Mucosa of descending colon (tissue), 3 donors: ENCODE results near the gene MACROH2A1. TPM values are rescaled to one million over a fixed set of nuclear protein-coding genes. Genes with fewer than 3 reads are reported as not detected.
A peak's percentile ranks its signal among the peaks of the same experiment; 100 is the strongest.

Experiments
- ATAC-seq: fragments of 200-7000 bp; cut with Tn5 transposase; one replicate; pipeline ENCODE4 v1.9.1; 2020; ENCODE audit warnings: mild to moderate bottlenecking, moderate library complexity
- DNase-seq, 3 donors: peaks; one replicate each; pipeline ENCODE4 v3.0.0-alpha.2; 2020
- H3K36me3 ChIP-seq: fragments of 200-600 bp; one replicate; pipeline ENCODE4 v1.8.0; 2021; ENCODE audit warnings: low read depth, mild to moderate bottlenecking
- H3K4me1 ChIP-seq: fragments of 200-600 bp; one replicate; pipeline ENCODE4 v1.8.0; 2021; ENCODE audit warnings: low read depth, mild to moderate bottlenecking
- H3K4me3 ChIP-seq: fragments of 200-600 bp; one replicate; pipeline ENCODE4 v1.8.0; 2021; ENCODE audit warnings: mild to moderate bottlenecking
- H3K9me3 ChIP-seq: fragments of 200-600 bp; one replicate; pipeline ENCODE4 v1.8.0; 2021; ENCODE audit warnings: mild to moderate bottlenecking
- intact Hi-C, 2 donors: fragments of 100-400 bp; cut with DNase I in 1 of 2; cut with micrococcal nuclease in 1 of 2; formaldehyde crosslinking; loops; one replicate each; pipeline versions ENCODE4 v1.11.0 to v1.11.1; 2022; cut with DNase I, micrococcal nuclease
- total RNA-seq, 3 donors: library from RNA; stranded (reverse); fragmentation: NEBNext Ultra II Directional in 2 of 3; extraction: Animal tissue kit (Norgen Biotek cat#: 25700) in 2 of 3; gene quantifications; one replicate each; pipeline versions ENCODE4 v1.2.1 to v1.2.4, GENCODE V29; 2021 to 2023
- TF ChIP-seq, protein P1 (sequence below): fragments of 200-600 bp; IDR thresholded peaks from one replicate; pipeline ENCODE4 v1.8.0; 2022; ENCODE audit warnings: antibody characterized with exemption, mild to moderate bottlenecking
- donor health status: DM: no; HTN: no; CAD: no; lungs with moderate emphysema.
- donor health status: DM: no; HTN: no; CAD: no.
- donor health status: DM: no; HTN: yes; CAD: no.

The MACROH2A1 gene
- total RNA-seq, 3 donors from 2014 or later: 170 to 255 (median 243) TPM

DNA sequence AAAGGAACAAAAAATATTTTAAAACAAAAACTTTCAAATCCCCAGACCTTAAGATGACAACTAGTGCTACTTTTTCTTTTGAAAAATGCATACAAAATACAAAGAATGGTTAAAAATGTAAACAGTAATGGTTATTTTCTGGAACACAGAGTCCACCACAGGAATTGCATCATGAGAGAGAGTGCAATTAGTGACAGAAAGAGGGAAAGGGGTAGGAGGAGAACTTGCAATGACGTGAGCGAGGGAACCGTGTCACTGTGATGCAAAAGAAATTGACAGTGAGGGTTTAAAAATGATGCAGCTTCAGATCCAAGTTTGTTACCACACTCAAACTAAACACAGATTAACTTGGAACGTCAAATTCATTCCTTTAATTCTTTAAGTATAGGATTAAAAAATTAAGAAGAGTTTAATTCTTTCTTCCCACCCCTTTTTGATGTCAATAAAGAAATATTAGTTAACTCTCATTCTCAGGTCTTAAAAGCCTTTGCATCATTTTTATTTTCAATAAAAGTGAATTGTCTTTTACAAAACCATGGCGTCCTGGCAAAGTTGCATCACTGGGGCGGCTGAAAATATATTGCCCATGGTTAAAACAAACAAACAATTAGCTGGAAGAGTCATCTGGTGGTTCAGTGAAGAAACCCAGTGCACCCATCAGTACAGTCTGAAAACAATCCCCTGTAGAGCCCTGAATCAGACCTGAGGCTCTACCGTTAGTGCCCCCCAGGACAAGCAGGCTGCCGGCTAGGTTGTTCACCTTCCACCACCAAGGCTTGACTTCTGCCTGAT lies 39.5 kb downstream of the MACROH2A1 start:
- H3K9me3 ChIP-seq: no peaks in the 10 kb centered on the region
- ATAC-seq: no peak
- H3K36me3 ChIP-seq: peaks cover 2% of the 10 kb centered on the region
- DNase-seq: no peak
- peaks cover 20% of the 10 kb centered on the region for H3K4me1 ChIP-seq
- TF ChIP-seq, protein P1, sequence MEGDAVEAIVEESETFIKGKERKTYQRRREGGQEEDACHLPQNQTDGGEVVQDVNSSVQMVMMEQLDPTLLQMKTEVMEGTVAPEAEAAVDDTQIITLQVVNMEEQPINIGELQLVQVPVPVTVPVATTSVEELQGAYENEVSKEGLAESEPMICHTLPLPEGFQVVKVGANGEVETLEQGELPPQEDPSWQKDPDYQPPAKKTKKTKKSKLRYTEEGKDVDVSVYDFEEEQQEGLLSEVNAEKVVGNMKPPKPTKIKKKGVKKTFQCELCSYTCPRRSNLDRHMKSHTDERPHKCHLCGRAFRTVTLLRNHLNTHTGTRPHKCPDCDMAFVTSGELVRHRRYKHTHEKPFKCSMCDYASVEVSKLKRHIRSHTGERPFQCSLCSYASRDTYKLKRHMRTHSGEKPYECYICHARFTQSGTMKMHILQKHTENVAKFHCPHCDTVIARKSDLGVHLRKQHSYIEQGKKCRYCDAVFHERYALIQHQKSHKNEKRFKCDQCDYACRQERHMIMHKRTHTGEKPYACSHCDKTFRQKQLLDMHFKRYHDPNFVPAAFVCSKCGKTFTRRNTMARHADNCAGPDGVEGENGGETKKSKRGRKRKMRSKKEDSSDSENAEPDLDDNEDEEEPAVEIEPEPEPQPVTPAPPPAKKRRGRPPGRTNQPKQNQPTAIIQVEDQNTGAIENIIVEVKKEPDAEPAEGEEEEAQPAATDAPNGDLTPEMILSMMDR: no peak
- no peak overlapping the region for H3K4me3 ChIP-seq
- intact Hi-C loops: no loop called here

DNA sequence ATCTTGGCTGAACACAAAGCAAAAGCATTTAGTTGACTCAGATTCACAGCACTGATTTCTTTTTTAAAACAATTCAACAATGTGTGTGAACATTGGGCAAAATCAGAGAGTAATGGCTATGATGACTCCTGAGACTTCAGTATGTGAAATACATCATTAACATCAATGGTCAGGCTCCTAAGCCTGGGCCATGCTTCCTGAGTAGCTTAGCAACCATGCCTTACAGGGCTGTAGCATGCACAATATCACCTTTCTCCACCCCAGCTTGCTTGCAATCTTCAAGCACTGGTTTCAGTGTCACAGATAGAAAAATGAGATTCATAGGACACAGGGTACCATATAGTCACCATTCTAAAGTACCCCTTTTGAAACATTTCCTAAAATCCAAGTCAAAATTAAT lies 41.3 kb downstream of the MACROH2A1 start:
- TF ChIP-seq, protein P1: no peak
- H3K4me1 ChIP-seq: peaks cover 15% of the 10 kb centered on the region
- no peaks in the 10 kb centered on the region for H3K9me3 ChIP-seq
- H3K4me3 ChIP-seq: no peak overlapping the region
- intact Hi-C loops: no loop called here
- ATAC-seq (no peak), DNase-seq (no peak)
- no peaks in the 10 kb centered on the region for H3K36me3 ChIP-seq

DNA sequence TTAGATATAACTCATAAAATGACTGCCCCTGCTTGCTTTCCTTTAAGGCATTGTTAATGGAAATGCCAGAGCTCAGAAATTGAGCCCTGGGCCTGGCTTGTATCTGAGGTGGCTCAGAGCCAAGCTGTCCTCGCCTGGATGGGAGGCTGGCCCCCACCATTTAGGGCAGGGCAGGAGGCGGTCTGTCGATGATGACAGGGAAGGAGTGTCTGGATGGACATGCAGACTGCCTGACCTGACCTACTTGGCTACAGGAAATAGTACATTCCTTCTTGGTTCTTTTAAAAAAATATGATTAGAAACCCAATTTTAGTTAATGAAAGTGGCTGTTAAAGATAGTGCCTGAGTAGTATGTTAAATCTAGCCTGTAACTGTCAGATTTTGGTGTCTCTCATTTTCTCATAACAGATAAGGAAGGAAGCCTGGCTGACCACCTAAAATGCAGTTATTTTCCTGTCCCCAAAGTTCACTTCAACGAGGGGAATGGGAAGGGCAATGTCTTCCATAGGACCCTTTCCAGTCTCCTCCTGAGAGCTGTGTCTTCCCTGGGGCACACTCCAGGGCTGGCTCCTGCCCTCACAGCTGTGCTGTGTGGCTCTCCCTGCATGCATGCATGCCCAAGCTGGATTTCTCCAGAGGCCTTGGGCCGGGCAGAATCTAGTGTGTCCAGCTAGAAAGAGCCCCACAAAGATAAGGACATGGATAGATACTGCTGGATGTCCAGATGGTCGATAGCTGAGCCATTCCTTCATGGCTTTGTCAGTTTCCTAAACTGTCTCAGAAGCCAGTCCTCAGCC lies 42.3 kb downstream of the MACROH2A1 start:
- DNase-seq (peak; percentile 71 to 86 (median 80)), ATAC-seq (peak; percentile 87)
- H3K36me3 ChIP-seq: no peaks in the 10 kb centered on the region
- peaks cover 15% of the 10 kb centered on the region for H3K4me1 ChIP-seq
- intact Hi-C loops: no loop called here
- no peak overlapping the region for H3K4me3 ChIP-seq
- TF ChIP-seq, protein P1: no peak
- no peaks in the 10 kb centered on the region for H3K9me3 ChIP-seq

- Histone ChIP-seq H3K4me3 (no peak overlapping the region), H3K9me3 (no peaks in the 10 kb centered on the region), H3K36me3 (no peaks in the 10 kb centered on the region), H3K4me1 (peaks cover 12% of the 10 kb centered on the region)
- TF ChIP-seq, protein P1: no peak
- ATAC-seq (no peak), DNase-seq (no peak)
- intact Hi-C loops: no loop called here
These were observed 43.9 kb downstream of the MACROH2A1 start for GRCh38 chr5:135355169-135355568.

DNA sequence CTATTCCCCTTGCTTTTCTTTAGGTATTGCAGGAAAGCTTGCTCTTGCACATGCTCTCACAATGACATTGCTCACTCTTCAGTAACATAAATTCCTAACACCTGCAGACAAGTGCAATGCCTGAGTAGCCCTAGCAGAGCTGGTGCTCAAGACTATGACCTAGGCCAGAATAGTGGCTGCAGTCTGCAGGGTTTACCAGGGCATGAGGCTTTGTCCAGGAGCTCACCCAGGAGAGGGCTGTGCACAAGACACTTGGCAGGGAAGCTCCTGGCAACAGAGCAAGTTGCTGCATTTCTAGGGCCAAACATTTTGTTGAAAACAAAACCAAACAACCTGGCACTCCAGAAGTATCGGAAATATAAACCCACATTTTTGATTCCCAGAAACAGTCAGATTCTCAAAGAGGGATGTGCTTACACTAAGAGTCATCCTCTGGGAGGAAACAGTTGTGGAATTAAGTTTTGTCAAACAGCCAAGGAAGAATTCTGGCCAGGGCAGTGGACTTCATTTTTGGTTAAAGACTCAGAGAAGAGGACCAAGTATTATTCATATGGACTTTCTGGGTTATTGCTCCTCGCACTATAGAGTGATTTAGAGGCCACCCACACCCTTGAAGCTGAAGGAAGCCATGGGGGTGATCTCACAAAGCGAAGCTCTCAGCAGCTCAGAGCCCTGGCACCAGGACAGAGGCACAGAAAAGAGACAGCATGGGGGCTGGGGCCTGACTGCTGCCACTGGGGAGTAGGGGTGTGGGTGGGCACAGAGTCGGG lies 44.9 kb downstream of the MACROH2A1 start:
- TF ChIP-seq, protein P1: no peak
- H3K36me3 ChIP-seq: no peaks in the 10 kb centered on the region
- no peak for DNase-seq
- peaks cover 12% of the 10 kb centered on the region for H3K4me1 ChIP-seq
- ATAC-seq: no peak
- no peak overlapping the region for H3K4me3 ChIP-seq
- no peaks in the 10 kb centered on the region for H3K9me3 ChIP-seq
- intact Hi-C loops: no loop called here
